Activated CD4-positive, alpha-beta T cell treated with anti-CD3 and anti-CD28 coated beads for 24 hours (primary cell): ENCODE data around the gene INCA1.
A peak's percentile ranks its signal among the peaks of the same experiment; 100 is the strongest.

Experiments used
- DNase-seq, 2 donors: peaks; one replicate each; pipeline ENCODE4 v3.0.0-alpha.2; 2020; ENCODE audit warnings: low read depth in 2 of 2

INCA1 gene

DNA sequence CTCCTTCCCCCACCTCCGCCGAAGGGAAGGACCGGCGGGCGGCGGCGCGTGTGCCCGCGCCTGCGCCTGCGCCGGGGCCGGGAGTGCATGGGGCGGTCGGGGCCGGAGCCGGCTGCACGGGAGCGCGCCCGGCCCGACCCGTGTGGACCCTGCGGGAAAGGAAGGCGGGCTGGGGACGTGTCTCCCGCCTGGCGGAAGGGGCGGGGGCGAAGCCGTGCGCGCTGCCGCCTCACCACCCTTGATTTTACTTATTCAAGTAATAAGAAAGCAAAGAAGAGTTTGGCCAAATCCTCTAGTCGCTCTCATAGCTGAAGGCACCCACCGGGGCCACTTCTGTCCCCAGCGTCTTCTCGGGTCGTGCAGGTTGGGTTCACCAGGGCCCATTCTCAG is 48.4 kb downstream of the INCA1 start:
- peak; percentile 53 to 63 for DNase-seq

DNA sequence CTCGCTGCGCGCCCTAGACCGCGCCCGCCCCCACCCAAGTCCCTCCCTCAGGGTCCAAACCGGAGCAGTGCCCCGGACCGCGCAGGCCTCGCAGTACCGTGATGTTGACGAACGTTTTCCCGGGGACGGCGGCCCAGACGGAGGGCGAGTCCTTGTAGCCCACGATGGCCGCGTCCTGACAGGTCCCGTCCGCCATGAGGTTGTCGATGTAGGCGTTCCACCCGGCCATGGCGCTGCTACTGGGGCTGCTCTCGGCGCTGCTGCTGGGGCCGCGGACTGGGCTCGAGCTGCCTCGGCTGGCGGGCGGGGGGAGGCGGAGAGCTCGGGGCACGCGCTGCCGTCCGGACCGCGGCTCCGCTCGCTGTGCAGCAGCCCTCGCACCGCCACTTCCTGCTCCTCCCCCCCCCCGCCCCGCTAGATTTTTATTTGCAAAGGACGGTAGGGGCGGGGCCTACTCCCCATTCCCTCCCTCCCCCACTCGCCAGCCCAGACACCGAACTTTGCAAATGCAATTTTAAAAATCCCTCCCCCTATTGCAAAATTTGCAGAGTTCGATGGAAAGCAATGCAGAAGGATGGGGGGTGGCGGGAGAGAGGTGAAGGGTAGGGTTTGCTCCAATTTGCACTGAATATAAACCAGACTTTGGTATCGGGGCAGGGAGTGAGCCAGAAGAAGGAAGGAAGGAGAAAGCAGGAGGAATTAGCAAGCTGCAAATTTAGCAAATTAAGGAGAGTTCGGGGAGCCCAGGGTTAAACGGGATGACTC is 49.0 kb downstream of the INCA1 start, which contains the start of gene PFN1:
PFN1 (minus strand) TSS at position 365 of the 765 bp plus-strand sequence; CDS start at position 229, 136 bp downstream.
- DNase-seq = peak; percentile 84 to 91

DNA sequence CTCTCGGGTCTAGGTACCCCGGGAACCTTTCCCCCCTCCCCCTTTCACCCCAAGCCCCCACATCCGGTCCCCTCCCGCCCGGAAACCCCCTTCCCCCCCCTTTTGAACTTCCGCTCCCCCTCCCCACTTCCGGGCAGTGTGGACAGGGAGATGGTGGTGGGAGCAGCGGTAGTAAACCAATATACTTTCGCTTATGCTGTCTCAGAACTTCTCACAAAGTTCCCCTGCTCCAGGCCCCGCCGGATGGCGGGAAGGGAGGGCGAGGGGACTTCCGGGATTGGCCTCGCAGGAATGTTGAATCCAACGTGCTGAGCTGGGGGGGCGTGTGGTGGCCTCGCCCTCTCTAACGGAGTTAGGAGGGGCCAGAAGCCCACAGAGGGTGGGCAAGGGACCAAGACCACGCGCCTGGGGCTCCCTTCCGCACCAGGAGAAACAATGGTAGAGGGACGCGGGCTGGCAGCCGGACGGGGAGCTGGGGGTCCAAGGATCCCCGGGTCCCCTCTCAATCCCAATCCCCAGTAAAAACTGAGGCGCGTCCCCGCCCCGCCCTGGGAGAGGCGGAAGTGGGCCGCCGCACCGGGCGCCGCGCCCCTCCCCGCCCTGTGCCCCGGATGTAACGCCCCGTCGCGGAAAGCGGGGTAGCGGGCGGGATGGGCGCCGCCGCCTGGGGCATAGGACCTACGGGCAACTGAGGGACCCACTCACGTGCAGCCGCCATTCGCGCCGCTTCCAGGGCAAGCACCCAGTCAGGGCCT is 49.7 kb downstream of the INCA1 start:
- peak in 1 of 2 donors; percentile 46 for DNase-seq

DNA sequence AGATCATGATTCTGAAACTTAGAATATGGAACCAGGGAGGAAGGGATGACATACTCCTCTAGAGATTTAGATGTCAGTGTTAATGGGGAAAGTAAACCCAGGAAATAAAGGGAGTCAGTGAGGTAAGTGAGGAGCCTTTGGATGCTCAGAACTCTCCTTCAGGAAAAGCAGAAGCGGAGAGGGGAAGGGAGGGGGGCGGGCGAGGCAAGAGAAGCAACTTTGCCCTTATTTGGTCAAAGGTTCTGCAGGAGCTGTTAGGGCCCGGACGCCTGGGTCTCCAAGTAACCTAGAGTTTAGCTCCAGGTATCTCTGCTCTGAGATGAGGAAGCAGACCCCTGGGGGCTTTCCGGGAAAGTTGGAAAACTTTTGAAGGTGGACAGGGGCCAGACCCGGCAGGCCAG is 50.3 kb downstream of the INCA1 start:
- DNase-seq = no peak

DNA sequence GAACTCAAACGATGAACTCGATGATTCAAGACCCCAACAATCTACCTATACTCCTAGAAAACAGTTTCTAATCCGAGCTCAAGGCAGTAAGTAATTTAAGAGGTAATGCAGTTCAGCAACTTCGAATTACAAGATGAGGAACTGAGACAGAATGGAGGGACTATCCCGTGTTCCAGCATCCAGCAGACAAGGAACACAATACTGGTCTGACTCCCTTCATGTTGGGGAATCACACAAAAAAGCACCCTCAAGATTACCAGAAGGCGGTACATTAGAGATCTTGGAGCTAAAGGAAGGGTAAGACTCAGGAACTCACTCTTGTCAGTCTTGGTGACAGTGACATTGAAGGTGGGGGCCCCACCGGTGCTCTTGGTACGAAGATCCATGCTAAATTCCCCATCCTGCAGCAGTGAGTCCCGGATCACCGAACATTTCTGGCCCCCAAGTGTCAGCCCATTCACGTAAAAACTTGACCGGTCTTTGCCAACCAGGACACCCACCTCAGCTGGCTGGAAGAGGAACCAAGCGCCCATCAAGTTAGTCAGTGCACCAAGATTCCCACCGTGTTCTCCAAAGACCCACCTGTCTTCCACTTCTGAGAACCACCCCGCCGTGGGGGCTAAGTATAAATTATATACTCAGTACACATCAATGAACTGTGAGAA is 50.9 kb downstream of the INCA1 start:
- DNase-seq = no peak

DNA sequence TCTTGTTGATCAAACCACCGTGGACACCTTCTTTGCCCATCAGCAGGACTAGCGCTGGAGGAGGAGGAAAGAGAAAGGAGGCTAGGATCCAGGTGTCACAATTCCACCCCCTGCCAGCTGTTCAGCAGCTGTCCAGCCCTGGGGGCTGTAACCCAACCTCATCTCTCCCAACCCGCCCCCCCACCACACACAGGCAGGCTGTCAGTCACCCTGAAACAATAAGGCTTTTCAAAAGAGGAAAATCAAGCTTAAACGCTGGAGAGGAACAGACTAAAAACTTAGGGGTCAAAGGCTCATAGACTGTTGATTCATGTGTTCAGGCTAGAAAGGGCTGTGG is 51.4 kb downstream of the INCA1 start:
- no peak for DNase-seq

DNA sequence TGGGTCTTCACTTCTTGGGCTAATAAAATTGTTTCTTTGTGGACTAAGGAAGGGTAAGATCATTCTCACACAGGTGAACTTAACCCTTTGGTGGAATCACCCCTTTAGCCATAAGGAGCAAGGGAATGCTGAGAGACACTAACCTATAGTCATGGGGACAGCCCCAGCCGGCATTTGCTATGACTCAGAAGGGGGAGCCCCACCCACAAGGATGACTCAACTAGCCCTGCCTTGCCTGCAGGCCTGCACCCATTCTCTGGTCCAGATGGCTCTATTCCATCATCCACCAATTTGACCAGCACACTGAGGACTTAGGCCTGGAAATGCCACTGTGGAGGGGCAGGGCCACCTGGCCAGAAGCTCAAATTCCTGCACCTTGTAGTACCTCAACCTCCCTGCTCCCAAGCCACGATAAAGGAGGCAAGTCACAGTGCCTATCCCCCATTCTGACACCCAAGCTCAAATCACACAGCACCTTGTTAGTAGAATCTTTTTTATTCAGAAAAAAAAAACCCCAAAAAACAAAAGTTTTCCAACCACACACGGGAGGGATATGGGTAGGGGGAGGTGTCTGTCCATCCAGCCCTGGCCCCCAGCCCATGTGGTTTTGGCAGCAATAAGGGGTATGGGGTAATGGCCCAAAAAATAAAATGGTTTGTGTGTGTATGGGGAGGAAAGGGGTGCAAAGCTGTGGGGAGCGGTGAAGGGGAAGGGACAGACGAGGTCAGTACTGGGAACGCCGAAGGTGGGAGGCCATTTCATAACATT is 52.0 kb downstream of the INCA1 start:
- peak; percentile 79 to 80 for DNase-seq

DNA sequence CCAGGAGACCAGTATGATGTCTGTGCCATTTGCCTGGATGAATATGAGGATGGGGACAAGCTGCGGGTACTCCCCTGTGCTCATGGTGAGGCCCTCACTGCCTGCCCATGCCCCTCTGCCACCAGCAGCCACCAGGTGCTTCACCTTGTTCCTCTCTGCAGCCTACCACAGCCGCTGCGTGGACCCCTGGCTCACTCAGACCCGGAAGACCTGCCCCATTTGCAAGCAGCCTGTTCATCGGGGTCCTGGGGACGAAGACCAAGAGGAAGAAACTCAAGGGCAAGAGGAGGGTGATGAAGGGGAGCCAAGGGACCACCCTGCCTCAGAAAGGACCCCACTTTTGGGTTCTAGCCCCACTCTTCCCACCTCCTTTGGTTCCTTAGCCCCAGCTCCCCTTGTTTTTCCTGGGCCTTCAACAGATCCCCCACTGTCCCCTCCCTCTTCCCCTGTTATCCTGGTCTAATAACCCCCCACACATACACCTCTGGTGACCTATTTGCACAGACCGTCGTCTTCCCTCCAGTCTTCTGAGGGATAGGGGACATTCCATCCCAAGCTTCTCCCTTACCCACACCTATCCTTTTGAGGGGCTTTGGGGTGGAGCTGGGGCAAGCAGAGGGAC is 52.7 kb downstream of the INCA1 start:
- DNase-seq = peak in 1 of 2 donors; percentile 34

DNA sequence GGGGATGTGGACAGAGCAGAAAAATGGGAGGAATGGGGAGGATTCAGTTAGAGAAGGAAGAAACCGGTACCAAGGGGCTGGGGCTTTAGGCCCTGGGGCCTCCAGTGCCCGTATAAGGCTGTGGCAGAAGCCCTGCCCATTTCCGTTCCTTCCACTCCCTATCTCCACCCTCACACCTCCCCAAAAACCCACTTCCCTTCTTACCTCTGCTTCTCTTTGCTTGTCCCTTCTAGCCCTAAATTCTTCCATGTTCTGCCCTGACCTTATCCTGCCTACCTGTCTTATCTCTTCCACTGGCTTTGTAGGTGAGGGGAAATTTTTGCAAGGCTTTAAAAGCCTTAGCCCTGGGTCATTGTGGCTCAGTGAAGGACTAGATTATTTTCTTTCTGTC is 53.2 kb downstream of the INCA1 start:
- DNase-seq = no peak

DNA sequence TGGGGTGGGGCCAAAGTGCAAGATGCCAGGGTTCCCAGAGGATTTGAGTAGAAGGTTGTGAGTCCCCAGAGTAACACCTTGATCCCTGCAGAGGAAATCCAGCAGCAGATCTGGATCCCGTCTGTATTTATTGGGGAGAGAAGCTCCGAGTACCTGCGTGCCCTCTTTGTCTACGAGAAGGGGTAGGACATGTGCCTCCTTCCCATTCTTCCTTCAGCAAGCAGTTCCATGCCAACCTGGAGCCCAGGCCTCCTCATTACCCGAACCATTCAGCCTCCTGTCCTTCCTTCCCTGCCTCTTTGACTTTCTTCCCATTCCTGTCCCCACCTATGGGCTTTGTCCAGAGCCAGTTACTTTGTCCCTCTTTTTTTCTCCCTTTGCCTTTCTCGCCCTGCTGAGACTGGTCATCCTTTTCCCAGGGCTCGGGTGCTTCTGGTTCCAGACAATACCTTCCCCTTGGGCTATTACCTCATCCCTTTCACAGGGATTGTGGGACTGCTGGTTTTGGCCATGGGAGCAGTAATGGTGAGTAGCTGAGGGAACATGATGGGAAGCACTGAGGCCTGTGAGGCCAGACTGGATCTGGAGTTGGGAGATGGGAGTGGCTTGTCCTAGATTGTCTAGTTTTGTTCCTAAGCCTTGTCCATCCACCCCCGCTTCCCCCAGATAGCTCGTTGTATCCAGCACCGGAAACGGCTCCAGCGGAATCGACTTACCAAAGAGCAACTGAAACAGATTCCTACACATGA is 54.4 kb downstream of the INCA1 start:
- DNase-seq = no peak

DNA sequence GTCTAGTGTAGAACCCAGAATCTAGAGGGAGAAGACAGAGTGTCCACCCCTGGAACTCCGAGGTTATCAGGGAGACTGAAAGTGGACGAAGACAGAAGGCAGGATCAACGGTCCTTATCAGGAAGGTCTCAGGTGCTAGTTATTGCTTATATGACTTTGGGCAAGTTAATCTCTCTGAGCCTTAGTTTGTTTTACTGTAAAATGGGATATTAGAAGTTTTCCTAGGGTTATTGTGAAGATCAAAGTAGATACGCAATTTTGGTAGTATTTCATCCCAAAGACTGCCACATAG is 56.1 kb downstream of the INCA1 start:
- no peak for DNase-seq

DNA sequence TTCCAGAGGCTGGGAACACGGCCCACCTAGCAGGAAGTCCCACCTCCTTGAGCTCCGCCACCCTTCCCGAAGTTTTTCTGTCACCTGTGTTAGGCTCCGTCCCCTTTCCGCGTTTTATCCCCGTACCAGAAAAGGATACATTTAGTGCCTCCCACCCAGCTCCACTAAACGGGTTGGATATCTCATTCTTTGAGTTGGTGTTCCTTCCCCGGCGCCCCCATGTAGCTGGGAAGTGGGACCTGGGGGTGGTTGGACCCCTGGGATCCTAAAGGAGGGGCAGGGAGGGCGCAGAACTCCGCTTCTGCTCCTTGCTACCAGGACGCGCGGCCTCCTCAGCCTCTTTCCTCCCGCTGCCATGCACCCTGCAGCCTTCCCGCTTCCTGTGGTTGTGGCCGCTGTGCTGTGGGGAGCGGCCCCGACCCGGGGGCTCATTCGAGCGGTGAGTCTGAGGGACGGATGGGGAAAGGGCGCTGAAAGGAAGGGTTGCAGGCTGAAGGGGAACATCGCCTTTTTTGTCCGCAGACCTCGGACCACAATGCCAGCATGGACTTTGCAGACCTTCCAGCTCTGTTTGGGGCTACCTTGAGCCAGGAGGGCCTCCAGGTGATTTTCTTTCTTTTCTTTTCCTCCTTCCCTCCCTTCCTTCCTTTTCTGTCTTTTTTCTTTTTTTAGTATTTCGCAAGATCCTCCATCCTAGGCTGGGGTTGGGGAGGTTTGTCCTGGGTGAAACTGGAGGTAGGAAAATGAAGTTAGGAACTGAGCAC is 56.6 kb downstream of the INCA1 start:
- no peak for DNase-seq

DNA sequence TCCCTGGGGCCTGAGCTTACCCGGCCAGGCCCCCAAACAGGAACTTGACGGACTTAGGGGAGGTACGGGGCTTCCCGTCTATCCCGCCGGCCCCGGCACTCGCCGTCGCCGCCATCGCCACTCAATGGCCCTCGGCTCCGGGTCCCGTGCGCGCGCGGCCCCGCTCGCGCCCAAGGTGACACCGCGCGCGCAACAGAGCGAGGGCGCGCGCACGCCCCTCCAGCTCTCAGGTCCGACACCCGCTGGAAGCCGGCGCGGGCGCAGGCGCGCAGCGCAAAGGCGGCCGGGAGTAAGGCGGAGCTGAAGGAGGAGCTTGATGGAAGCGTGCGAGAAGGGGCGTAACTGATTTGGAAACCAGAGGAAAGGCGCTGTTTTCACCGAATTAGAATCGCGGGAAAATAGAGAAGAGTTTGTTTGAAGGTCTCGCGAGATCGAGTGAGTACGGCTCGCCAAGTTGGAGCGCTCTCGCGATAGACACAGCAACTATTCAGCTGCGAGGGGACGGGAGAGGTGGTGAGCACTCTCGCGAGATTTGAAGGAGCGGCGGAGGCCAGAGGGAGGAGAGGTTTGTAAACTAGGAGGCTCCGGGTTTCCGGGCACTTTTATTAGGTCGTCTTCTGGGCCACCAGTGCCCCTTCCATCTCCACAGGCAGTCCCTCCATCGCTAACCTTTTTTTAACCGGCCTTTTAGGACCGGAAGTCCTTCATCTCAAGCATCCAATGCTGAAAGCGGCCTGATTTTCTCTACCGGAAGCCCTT is 57.3 kb downstream of the INCA1 start, which contains the start of the genes RNF167 and SLC25A11:
RNF167 (plus strand) TSS at position 473 of the 759 bp plus-strand sequence. CDS start 642 bp downstream, outside the sequence.
SLC25A11 (minus strand) TSS at position 251 of the 759 bp plus-strand sequence; CDS start at position 115, 136 bp downstream.
- DNase-seq = peak; percentile 87 to 93

DNA sequence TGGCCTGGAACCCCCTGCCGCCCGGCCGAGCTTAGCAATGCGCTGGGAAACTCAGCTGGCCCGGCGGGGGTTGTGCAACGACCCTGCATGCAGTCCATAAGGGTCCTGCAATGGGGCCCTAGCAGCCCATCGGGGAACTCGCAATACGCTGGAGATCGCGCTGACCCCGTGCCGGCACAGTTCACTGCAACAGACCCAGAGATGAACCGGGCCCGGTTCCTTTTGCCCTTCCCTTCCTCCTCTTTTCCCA is 57.9 kb downstream of the INCA1 start:
- no peak for DNase-seq

DNA sequence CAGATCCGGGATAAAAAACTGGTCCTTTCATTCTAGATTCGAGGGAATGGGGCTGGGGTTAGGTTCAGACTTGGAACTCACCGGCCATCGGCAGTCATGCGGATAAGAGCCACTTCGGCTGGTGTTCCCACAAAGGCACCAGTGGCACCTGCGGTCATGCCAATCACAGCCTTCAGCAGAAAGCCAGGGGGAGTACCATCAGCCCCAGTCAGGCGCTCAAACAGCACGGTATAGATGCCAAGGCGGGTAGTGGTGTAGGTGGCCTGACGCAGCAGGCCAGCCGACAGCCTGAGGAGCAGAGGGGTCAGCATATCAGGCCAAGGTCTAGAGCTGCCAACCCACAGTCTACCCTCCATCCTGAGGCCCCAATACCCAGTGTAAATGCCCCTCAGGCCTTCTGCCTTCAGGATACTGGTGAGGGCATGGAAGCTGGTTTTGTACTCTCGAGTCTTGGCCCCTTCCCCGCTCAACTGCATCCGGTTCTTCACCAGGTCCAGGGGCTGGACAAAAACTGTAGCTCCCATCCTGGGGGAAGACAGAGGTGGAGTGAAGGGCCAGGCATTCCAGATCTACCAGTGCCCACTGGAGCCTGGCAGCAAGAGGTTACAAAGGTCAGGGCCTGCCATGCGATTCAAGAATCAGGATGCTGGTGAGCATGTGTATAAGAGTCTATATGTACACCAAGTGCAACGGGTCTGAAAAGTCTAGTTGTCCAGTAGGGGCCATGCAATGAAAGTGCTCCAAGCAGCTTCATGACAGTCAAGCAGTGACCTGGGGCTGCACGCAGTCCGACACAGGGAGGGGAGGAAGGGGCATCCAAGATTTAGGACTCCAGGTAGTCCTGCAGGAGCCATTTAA is 58.4 kb downstream of the INCA1 start:
- DNase-seq = no peak
